HCT116 (cell line): ENCODE results near the gene FANCD2. TPM values are rescaled to one million over a fixed set of nuclear protein-coding genes. Genes with fewer than 3 reads are reported as not detected.

Experiments
- ATAC-seq: fragments of 200-7000 bp; cut with Tn5 transposase; 2 replicates; pipeline ENCODE4 v1.9.1; 2020; ENCODE audit warnings: mild to moderate bottlenecking, moderate library complexity
- BruUV-seq: library from RNA; stranded (reverse); fragments of 400-500 nt; replicated peaks from 2 replicates; lab custom pipeline; 2021; lab: Mats Ljungman, UMichigan
- CTCF ChIA-PET: fragments of 300-600 bp; sonication (Branson Sonifier 250); formaldehyde crosslinking; loops from one replicate; lab custom pipeline; 2021; ENCODE audit warnings: antibody characterized with exemption; lab: Charles Lee
- POLR2A ChIA-PET: fragments of 300-600, 350-600 bp; sonication (Branson Sonifier 250); formaldehyde crosslinking; loops from one replicate; lab custom pipeline; 2021; ENCODE audit warnings: antibody characterized with exemption; lab: Charles Lee
- RAD21 ChIA-PET, 2 experiments: fragments of 300-600 bp; sonication (Branson Sonifier 250); formaldehyde crosslinking; loops; one replicate each; lab custom pipeline; 2023; ENCODE audit warnings: low total read pairs in 2 of 2; ENCODE audit not compliant: uncharacterized antibody in 2 of 2, unreplicated experiment in 2 of 2, low non-redundant PET in 1 of 2; lab: Charles Lee
- DNase-seq: peaks from one replicate; pipeline ENCODE4 v3.0.0-alpha.2; 2010; ENCODE audit warnings: low read depth, low spot score
- H2AFZ ChIP-seq: fragments of 200-600 bp; shearing (Covaris generic), sonication (generic); 2 replicates; pipeline ENCODE4 v1.6.1; 2017; ENCODE audit warnings: low read depth, mixed run types, mixed read lengths, antibody characterized with exemption, low read length; ENCODE audit not compliant: poor library complexity, severe bottlenecking
- H3K27ac ChIP-seq: 2 replicates; pipeline ENCODE4 v1.5.1; 2012; ENCODE audit warnings: low read depth, low read length
- H3K27me3 ChIP-seq: fragments of 200-600 bp; sonication (generic); 2 replicates; pipeline ENCODE4 v1.6.1; 2016; ENCODE audit warnings: mixed run types, low read length, mixed read lengths; ENCODE audit not compliant: insufficient read depth
- H3K36me3 ChIP-seq, 2 experiments: fragments of 200-500 bp in 1 of 2; fragments of 200-600 bp in 1 of 2; sonication (Bioruptor generic) in 1 of 2; sonication (generic) in 1 of 2; 2 replicates each; pipeline versions ENCODE4 v1.5.1 to v1.6.1; 2014 to 2016; ENCODE audit warnings: low read length in 2 of 2, inconsistent platforms in 1 of 2, mixed read lengths in 1 of 2, mixed run types in 1 of 2; ENCODE audit not compliant: insufficient read depth in 2 of 2, control insufficient read depth in 1 of 2
- H3K4me1 ChIP-seq, 2 experiments: fragments of 200-600 bp in 1 of 2; sonication (generic) in 1 of 2; 2 replicates each; pipeline versions ENCODE4 v1.5.1 to v1.6.1; 2012 to 2017; ENCODE audit warnings: low read length in 2 of 2, inconsistent platforms in 1 of 2, mild to moderate bottlenecking in 1 of 2, mixed read lengths in 1 of 2, mixed run types in 1 of 2, moderate library complexity in 1 of 2; ENCODE audit not compliant: insufficient read depth in 2 of 2, control insufficient read depth in 1 of 2
- H3K4me2 ChIP-seq: fragments of 200-600 bp; sonication (generic); 2 replicates; pipeline ENCODE4 v1.6.1; 2017; ENCODE audit warnings: mixed run types, low read length, mixed read lengths
- H3K4me3 ChIP-seq, 2 experiments: fragments of 200-600 bp in 1 of 2; sonication (generic) in 1 of 2; replicated peaks in 1 of 2; 2 replicates each; pipeline ENCODE4 v1.5.1; 2011 to 2016; ENCODE audit warnings: low read length in 2 of 2, control low read depth in 1 of 2, low read depth in 1 of 2, mild to moderate bottlenecking in 1 of 2, mixed read lengths in 1 of 2, mixed run types in 1 of 2
- H3K79me2 ChIP-seq: fragments of 200-600 bp; sonication (generic); 2 replicates; pipeline ENCODE4 v1.6.1; 2017; ENCODE audit warnings: mild to moderate bottlenecking, mixed run types, low read length, moderate library complexity, mixed read lengths; ENCODE audit not compliant: insufficient read depth
- H3K9ac ChIP-seq: fragments of 200-600 bp; sonication (generic); 2 replicates; pipeline ENCODE4 v1.6.1; 2016; ENCODE audit warnings: low read length, mixed read lengths
- H3K9me2 ChIP-seq: fragments of 200-600 bp; sonication (generic), shearing (Covaris generic); 2 replicates; pipeline ENCODE4 v1.6.1; 2017; ENCODE audit warnings: mixed run types, mild to moderate bottlenecking, moderate library complexity; ENCODE audit not compliant: insufficient read depth
- H3K9me3 ChIP-seq, 2 experiments: fragments of 200-500 bp in 1 of 2; fragments of 200-600 bp in 1 of 2; sonication (Bioruptor generic) in 1 of 2; sonication (generic) in 1 of 2; 2 replicates each; pipeline ENCODE4 v1.6.1; 2014 to 2017; ENCODE audit warnings: low read length in 2 of 2, mixed read lengths in 2 of 2, inconsistent platforms in 1 of 2, low read depth in 1 of 2, mild to moderate bottlenecking in 1 of 2, mixed run types in 1 of 2, moderate library complexity in 1 of 2; ENCODE audit not compliant: control insufficient read depth in 1 of 2, insufficient read depth in 1 of 2
- H4K20me1 ChIP-seq: fragments of 200-600 bp; sonication (generic), shearing (Covaris generic); 2 replicates; pipeline ENCODE4 v1.6.1; 2017; ENCODE audit warnings: mixed run types, mild to moderate bottlenecking, moderate library complexity; ENCODE audit not compliant: insufficient read depth
- ATF3 ChIP-seq: IDR thresholded peaks from 2 replicates; pipeline ENCODE4 v1.6.1; 2012
- CBX3 ChIP-seq: IDR thresholded peaks from 2 replicates; pipeline ENCODE4 v1.6.1; 2012; ENCODE audit warnings: low read depth
- EGR1 ChIP-seq: IDR thresholded peaks from 2 replicates; pipeline ENCODE4 v1.6.1; 2012; ENCODE audit warnings: low read depth
- EZH2 ChIP-seq: fragments of 200-600 bp; sonication (generic); IDR thresholded peaks from 2 replicates; pipeline ENCODE4 v1.6.1; 2017; ENCODE audit warnings: antibody characterized with exemption, mixed run types
- EZH2phosphoT487 ChIP-seq: fragments of 200-600 bp; IDR thresholded peaks from 2 replicates; pipeline ENCODE4 v1.6.1; 2018; ENCODE audit warnings: antibody characterized with exemption, borderline replicate concordance
- JUND ChIP-seq: IDR thresholded peaks from 2 replicates; pipeline ENCODE4 v1.6.1; 2012
- MAX ChIP-seq: IDR thresholded peaks from 2 replicates; pipeline ENCODE4 v1.6.1; 2012
- POLR2A ChIP-seq: IDR thresholded peaks from 2 replicates; pipeline ENCODE4 v1.7.0; 2011; ENCODE audit warnings: borderline replicate concordance; ENCODE audit not compliant: insufficient read depth, insufficient read length; ENCODE audit errors: extremely low read depth
- RAD21 ChIP-seq: IDR thresholded peaks from 2 replicates; pipeline ENCODE4 v1.6.1; 2012; ENCODE audit warnings: low read depth, mild to moderate bottlenecking
- SIN3A ChIP-seq: IDR thresholded peaks from 2 replicates; pipeline ENCODE4 v1.6.1; 2012; ENCODE audit warnings: low read depth
- SRF ChIP-seq: IDR thresholded peaks from 2 replicates; pipeline ENCODE4 v1.6.1; 2012; ENCODE audit warnings: low read depth
- TCF7L2 ChIP-seq: IDR thresholded peaks from 2 replicates; pipeline ENCODE4 v1.7.0; 2011; ENCODE audit warnings: borderline replicate concordance, inconsistent platforms; ENCODE audit not compliant: insufficient read depth, insufficient read length; ENCODE audit errors: extremely low read depth
- YY1 ChIP-seq: IDR thresholded peaks from 2 replicates; pipeline ENCODE4 v1.6.1; 2011; ENCODE audit warnings: low read length, low read depth, moderate library complexity, mild to moderate bottlenecking; ENCODE audit not compliant: insufficient replicate concordance; ENCODE audit errors: extremely low read depth
- ZBTB33 ChIP-seq: IDR thresholded peaks from 2 replicates; pipeline ENCODE4 v1.6.1; 2011; ENCODE audit warnings: mild to moderate bottlenecking, low read length, moderate library complexity; ENCODE audit not compliant: insufficient replicate concordance; ENCODE audit errors: extremely low read depth
- intact Hi-C: fragments of 100-400 bp; cut with micrococcal nuclease; formaldehyde crosslinking; loops from 2 replicates; pipeline ENCODE4 v1.10.0; 2022
- total RNA-seq: library from RNA; stranded (reverse); gene quantifications from one replicate; pipeline ENCODE4 v1.2.1, GENCODE V29; 2021; ENCODE audit not compliant: unreplicated experiment

The FANCD2 gene
- total RNA-seq, 1 experiment from 2014 or later, result 50.0 TPM

- TF ChIP-seq EZH2 (no peak), EZH2phosphoT487 (no peak), TCF7L2 (peak; percentile 15), SIN3A (peak; percentile 100), MAX (peak; percentile 98), RAD21 (0 out of 2 replicates have a peak, but pooled peaks have one; percentile 25)
Measured at GRCh38 chr3:10026084-10026890, at the start of gene FANCD2 (continued).

GRCh38 chr3:9976721-9977709, 49.2 kb upstream of the FANCD2 start:
- Histone ChIP-seq H2AFZ (no peak overlapping the region), H3K36me3 (peaks cover 2 to 3% of the 10 kb centered on the region in 2 experiments; a peak in 2 of 4 replicates), H3K4me1 (peaks cover 19 to 21% of the 10 kb centered on the region in 2 experiments), H4K20me1 (no peaks in the 10 kb centered on the region), H3K27me3 (no peaks in the 10 kb centered on the region), H3K4me2 (peak overlapping the region; percentile 51), H3K79me2 (peaks cover 15% of the 10 kb centered on the region), H3K27ac (peak overlapping the region; percentile 24; the same call in 1 of the 2 replicates), H3K9me2 (no peaks in the 10 kb centered on the region), H3K9ac (peak overlapping the region; percentile 1; the same call in 1 of the 2 replicates), H3K9me3 (no peaks in the 10 kb centered on the region), H3K4me3 (no peak overlapping the region)
- no TSS peak for BruUV-seq
- DNase-seq (peak; percentile 68), ATAC-seq (peak; percentile 85)
- intact Hi-C loops, result no loop called here
- CTCF ChIA-PET, result interaction anchor here (2.0 kb wide), 1 partner anchor 30 kb away, joined by 7 read pairs; no protein-coding TSS in a partner anchor
- RAD21 ChIA-PET, result interaction anchor here in 1 of 2 experiments (1.0 kb wide), 1 partner anchor 11 kb away, joined by 4 read pairs; no protein-coding TSS in a partner anchor
- POLR2A ChIA-PET, result interaction anchor here (0.6 to 0.9 kb wide), 3 partner anchors 10 to 34 kb away, joined by 3 to 5 read pairs (median 3); partner anchors contain the start of gene EMC3
- TF ChIP-seq CBX3 (no peak; the same call in 1 of the 2 replicates), POLR2A (no peak), YY1 (no peak), SIN3A (peak; percentile 98), EGR1 (no peak), JUND (peak; percentile 61; the same call in 1 of the 2 replicates), EZH2 (no peak), ATF3 (no peak), ZBTB33 (no peak), MAX (peak; percentile 67), TCF7L2 (no peak), RAD21 (0 out of 2 replicates have a peak, but pooled peaks have one; percentile 6), SRF (0 out of 2 replicates have a peak, but pooled peaks have one; percentile 27)
